IMR-90 (cell line): ENCODE measurements around the gene PRKD3. TPM values are rescaled to one million over a fixed set of nuclear protein-coding genes. Genes with fewer than 3 reads are reported as not detected.
A peak's percentile ranks its signal among the peaks of the same experiment; 100 is the strongest.

Experiments
- ATAC-seq: fragments of 200-7000 bp; cut with Tn5 transposase; 2 replicates; pipeline ENCODE4 v1.9.1; 2020; ENCODE audit warnings: low read depth, mild to moderate bottlenecking, moderate library complexity
- BruUV-seq: library from RNA; stranded (reverse); fragments of 400-500 nt; replicated peaks from 2 replicates; lab custom pipeline; 2021; lab: Mats Ljungman, UMichigan
- CTCF ChIA-PET: fragments of 300-600 bp; formaldehyde crosslinking; extraction: SDS; loops from one replicate; lab custom pipeline; 2021; ENCODE audit warnings: antibody characterized with exemption; lab: Yijun Ruan, JAX
- POLR2A ChIA-PET: fragments of 300-600 bp; sonication (Branson Sonifier 250); formaldehyde crosslinking; loops from one replicate; lab custom pipeline; 2022; ENCODE audit warnings: antibody characterized with exemption; ENCODE audit not compliant: unreplicated experiment; lab: Charles Lee
- DNase-seq: peaks from one replicate; pipeline ENCODE4 v3.0.0; 2013
- H2AFZ ChIP-seq: replicated peaks from 2 replicates; pipeline ENCODE3; 2013; ENCODE audit warnings: low read length, mild to moderate bottlenecking; ENCODE audit not compliant: poor library complexity
- H2AK5ac ChIP-seq: 2 replicates; pipeline ENCODE4 v1.6.1; 2013; ENCODE audit warnings: low read depth, low read length, inconsistent platforms
- H2AK9ac ChIP-seq: replicated peaks from 2 replicates; pipeline ENCODE3; 2013; ENCODE audit warnings: mild to moderate bottlenecking, low read depth, low read length, moderate library complexity; ENCODE audit not compliant: poor library complexity
- H2BK120ac ChIP-seq: 2 replicates; pipeline ENCODE4 v1.6.1; 2013; ENCODE audit warnings: low read depth, low read length, inconsistent platforms
- H2BK15ac ChIP-seq: 3 replicates; pipeline ENCODE4 v1.6.1; 2013; ENCODE audit warnings: low read depth, low read length, inconsistent platforms
- H2BK20ac ChIP-seq: 2 replicates; pipeline ENCODE4 v1.6.1; 2013; ENCODE audit warnings: low read depth, mild to moderate bottlenecking, inconsistent platforms, low read length, moderate library complexity
- H2BK5ac ChIP-seq: 2 replicates; pipeline ENCODE4 v1.6.1; 2013; ENCODE audit warnings: mild to moderate bottlenecking, low read depth, low read length, inconsistent platforms; ENCODE audit not compliant: poor library complexity, severe bottlenecking
- H3K14ac ChIP-seq: replicated peaks from 2 replicates; pipeline ENCODE4 v1.6.1; 2013; ENCODE audit warnings: low read depth, low read length, inconsistent platforms
- H3K18ac ChIP-seq: 2 replicates; pipeline ENCODE4 v1.6.1; 2013; ENCODE audit warnings: low read depth, low read length, control low read depth
- H3K23ac ChIP-seq: 2 replicates; pipeline ENCODE4 v1.6.1; 2013; ENCODE audit warnings: low read depth, low read length, inconsistent platforms
- H3K27ac ChIP-seq: 2 replicates; pipeline ENCODE4 v1.5.1; 2013; ENCODE audit warnings: mild to moderate bottlenecking, control low read depth, low read length; ENCODE audit not compliant: insufficient read depth
- H3K27me3 ChIP-seq: 2 replicates; pipeline ENCODE4 v1.6.1; 2013; ENCODE audit warnings: low read length; ENCODE audit not compliant: control insufficient read depth, insufficient read depth
- H3K36me3 ChIP-seq: 2 replicates; pipeline ENCODE4 v1.6.1; 2013; ENCODE audit warnings: low read length, mixed read lengths; ENCODE audit not compliant: control insufficient read depth, insufficient read depth
- H3K4ac ChIP-seq: 2 replicates; pipeline ENCODE4 v1.6.1; 2013; ENCODE audit warnings: low read depth, low read length, inconsistent platforms
- H3K4me1 ChIP-seq: 2 replicates; pipeline ENCODE4 v1.6.1; 2013; ENCODE audit warnings: low read length, mixed read lengths; ENCODE audit not compliant: control insufficient read depth, insufficient read depth
- H3K4me2 ChIP-seq: 2 replicates; pipeline ENCODE4 v1.6.1; 2013; ENCODE audit warnings: low read depth, mild to moderate bottlenecking, control low read depth, low read length, moderate library complexity
- H3K4me3 ChIP-seq: 2 replicates; pipeline ENCODE4 v1.5.1; 2013; ENCODE audit warnings: low read depth, mild to moderate bottlenecking, control low read depth, low read length, moderate library complexity; ENCODE audit not compliant: insufficient read depth
- H3K56ac ChIP-seq: 2 replicates; pipeline ENCODE4 v1.6.1; 2013; ENCODE audit warnings: low read length, inconsistent platforms; ENCODE audit not compliant: insufficient read depth; ENCODE audit errors: extremely low read depth
- H3K79me1 ChIP-seq, 2 experiments: 2 replicates each; pipeline ENCODE4 v1.6.1; 2013; ENCODE audit warnings: low read length in 2 of 2, inconsistent platforms in 1 of 2, low read depth in 1 of 2
- H3K9ac ChIP-seq: 2 replicates; pipeline ENCODE4 v1.6.1; 2013; ENCODE audit warnings: low read depth, low read length, control low read depth
- H3K9me1 ChIP-seq: 2 replicates; pipeline ENCODE4 v1.6.1; 2013; ENCODE audit warnings: low read length, inconsistent platforms; ENCODE audit not compliant: insufficient read depth
- H3K9me3 ChIP-seq: 2 replicates; pipeline ENCODE4 v1.6.1; 2013; ENCODE audit warnings: low read length; ENCODE audit not compliant: control insufficient read depth, insufficient read depth
- H4K20me1 ChIP-seq: 2 replicates; pipeline ENCODE4 v1.6.1; 2013; ENCODE audit warnings: low read length, inconsistent platforms; ENCODE audit not compliant: insufficient read depth
- H4K5ac ChIP-seq: 2 replicates; pipeline ENCODE4 v1.6.1; 2013; ENCODE audit warnings: mild to moderate bottlenecking, low read depth, low read length, control low read depth
- H4K8ac ChIP-seq, 2 experiments: 2 replicates each; pipeline ENCODE4 v1.6.1; 2013; ENCODE audit warnings: low read depth in 2 of 2, low read length in 2 of 2, control low read depth in 1 of 2, inconsistent platforms in 1 of 2
- H4K91ac ChIP-seq: 2 replicates; pipeline ENCODE4 v1.6.1; 2013; ENCODE audit warnings: low read depth, low read length, inconsistent platforms; ENCODE audit not compliant: insufficient read depth
- BHLHE40 ChIP-seq: fragments of 150-350 bp; IDR thresholded peaks from 2 replicates; pipeline ENCODE4 v1.6.1; 2016; ENCODE audit warnings: mild to moderate bottlenecking, low read depth, low read length
- CEBPB ChIP-seq: IDR thresholded peaks from 2 replicates; pipeline ENCODE4 v1.6.1; 2012; ENCODE audit warnings: low read depth, low read length, improper control_type of control experiment
- FOS ChIP-seq: fragments of 150-350 bp; IDR thresholded peaks from 2 replicates; pipeline ENCODE4 v1.6.1; 2016; ENCODE audit warnings: low read depth, low read length
- MAFK ChIP-seq: IDR thresholded peaks from 2 replicates; pipeline ENCODE4 v1.6.1; 2012; ENCODE audit warnings: low read depth, low read length, improper control_type of control experiment
- MAZ ChIP-seq: IDR thresholded peaks from 2 replicates; pipeline ENCODE4 v1.6.1; 2012; ENCODE audit warnings: low read depth, mild to moderate bottlenecking, low read length, improper control_type of control experiment, moderate library complexity, borderline replicate concordance
- MXI1 ChIP-seq: IDR thresholded peaks from 2 replicates; pipeline ENCODE4 v1.6.1; 2012; ENCODE audit warnings: low read depth, mild to moderate bottlenecking, low read length, moderate library complexity, borderline replicate concordance
- NFE2L2 ChIP-seq: fragments of 150-350 bp; IDR thresholded peaks from 2 replicates; pipeline ENCODE4 v1.6.1; 2016; ENCODE audit warnings: low read depth, mild to moderate bottlenecking, low read length
- POLR2A ChIP-seq: IDR thresholded peaks from 2 replicates; pipeline ENCODE4 v1.6.1; 2012; ENCODE audit warnings: mild to moderate bottlenecking, low read depth, low read length
- RAD21 ChIP-seq: IDR thresholded peaks from 2 replicates; pipeline ENCODE4 v1.6.1; 2012; ENCODE audit warnings: low read length, improper control_type of control experiment
- RCOR1 ChIP-seq: IDR thresholded peaks from 2 replicates; pipeline ENCODE4 v1.6.1; 2012; ENCODE audit warnings: mild to moderate bottlenecking, low read length, improper control_type of control experiment; ENCODE audit not compliant: insufficient replicate concordance
- RFX5 ChIP-seq: IDR thresholded peaks from 2 replicates; pipeline ENCODE4 v1.8.0; 2012; ENCODE audit warnings: low read depth, mild to moderate bottlenecking, low read length, moderate library complexity
- SMC3 ChIP-seq: fragments of 150-350 bp; IDR thresholded peaks from 2 replicates; pipeline ENCODE4 v1.6.1; 2016; ENCODE audit warnings: low read depth, mild to moderate bottlenecking, antibody characterized with exemption, low read length, moderate library complexity
- WGBS, 2 experiments: methylation state at CpG; one replicate each; pipeline versions ENCODE4 v1.1.5 to v1.1.7; 2013; ENCODE audit warnings: missing lambda C conversion rate in 2 of 2; ENCODE audit not compliant: insufficient read length in 1 of 2; ENCODE audit errors: extremely low coverage in 2 of 2; 5-methylcytosine and 5-hydroxymethylcytosine counted together
- dilution Hi-C: fragments of 300-500 bp; cut with HindIII; formaldehyde crosslinking; loops from one replicate; pipeline ENCODE4 v1.14.3; 2018; ENCODE audit warnings: low sequenced_read_pairs; ENCODE audit not compliant: unreplicated experiment
- in situ Hi-C: fragments of 300-500 bp; cut with MboI; formaldehyde crosslinking; loops from 3 replicates; pipeline ENCODE4 v1.14.3; 2019; ENCODE audit warnings: low sequenced_read_pairs, inconsistent platforms, mixed read lengths
- intact Hi-C: fragments of 100-400 bp; cut with micrococcal nuclease; formaldehyde crosslinking; loops from 2 replicates; pipeline ENCODE4 v1.10.0; 2022
- polyA plus RNA-seq, 3 experiments: library from polyadenylated mRNA; depleted of rRNA; stranded (reverse); fragments of >200 nt; gene quantifications; 2 replicates each; pipeline ENCODE4 v1.2.3, GENCODE V29; 2012; ENCODE audit warnings: low replicate concordance in 1 of 3
- total RNA-seq: library from RNA; depleted of rRNA; stranded (reverse); fragments of >200 nt; gene quantifications from 2 replicates; pipeline ENCODE4 v1.2.3, GENCODE V29; 2012
- TF ChIP-seq, protein P1 (sequence below): fragments of 150-350 bp; IDR thresholded peaks from 2 replicates; pipeline ENCODE4 v1.6.1; 2017; ENCODE audit warnings: mild to moderate bottlenecking, antibody characterized with exemption, low read length, low read depth
- TF ChIP-seq, protein P2 (sequence below): fragments of 150-350 bp; IDR thresholded peaks from 2 replicates; pipeline ENCODE4 v1.6.1; 2016; ENCODE audit warnings: low read depth, mild to moderate bottlenecking, low read length, moderate library complexity, borderline replicate concordance
- TF ChIP-seq, protein P3 (sequence below): conservative IDR thresholded peaks from 2 replicates; pipeline ENCODE4 v1.5.1; 2012; ENCODE audit warnings: mild to moderate bottlenecking, low read depth, low read length, improper control_type of control experiment

Gene PRKD3
- total and polyA plus RNA-seq, 2 of the 4 experiments (the other 2 are of a cell fraction): 15.8 to 46.4 TPM

DNA sequence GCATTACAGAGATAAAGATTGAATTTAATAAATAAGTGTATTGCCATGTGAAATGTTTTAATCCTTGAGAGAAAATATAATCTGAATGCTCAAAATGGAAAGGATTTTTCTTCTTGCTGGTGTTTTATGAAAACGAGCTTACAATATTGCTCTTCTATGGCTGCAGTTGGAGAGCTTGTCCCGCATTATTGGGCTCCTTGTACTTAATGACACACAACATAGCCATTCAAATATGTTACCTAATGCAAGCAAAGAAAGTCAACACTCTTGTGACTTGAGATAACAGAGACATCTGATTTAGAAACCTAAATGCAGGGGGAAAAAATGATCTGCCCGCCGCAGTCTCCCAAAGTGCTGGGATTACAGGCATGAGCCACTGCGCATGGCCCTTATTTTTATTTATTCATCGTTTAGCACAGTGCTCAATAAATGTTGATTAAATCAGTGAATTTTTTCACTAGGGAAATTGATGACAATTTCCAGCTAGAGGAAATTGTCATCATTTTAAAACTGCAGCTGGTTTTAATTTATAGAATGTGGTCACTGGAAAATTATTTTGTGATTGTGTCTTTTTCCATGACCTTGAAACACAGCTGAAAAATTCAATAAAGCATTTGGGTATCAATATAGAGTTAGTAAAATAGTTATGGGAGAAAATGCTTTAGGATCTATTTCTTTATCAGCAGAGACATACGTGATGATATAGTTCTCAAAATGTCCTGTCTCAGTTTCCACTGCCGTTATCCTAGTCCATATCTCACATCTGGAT is 2.4 kb upstream of the PRKD3 start:
- Histone ChIP-seq H2AK5ac (no peak overlapping the region), H3K36me3 (no peaks in the 10 kb centered on the region), H4K91ac (no peak overlapping the region), H3K79me1 (peaks cover 13 to 27% of the 10 kb centered on the region in 2 experiments), H3K4me2 (peak overlapping the region; percentile 38; the same call in 1 of the 2 replicates), H2BK120ac (no peak overlapping the region), H3K14ac (no peak overlapping the region), H2BK15ac (no peak overlapping the region), H3K9me3 (no peaks in the 10 kb centered on the region), H3K4ac (no peak overlapping the region), H3K4me3 (no peak overlapping the region), H3K9me1 (no peaks in the 10 kb centered on the region), H3K18ac (no peak overlapping the region), H4K5ac (no peak overlapping the region), H3K23ac (no peak overlapping the region), H3K4me1 (peaks cover 4% of the 10 kb centered on the region), H2AK9ac (no peak overlapping the region), H2AFZ (no peak overlapping the region), H3K27me3 (peaks cover 2% of the 10 kb centered on the region; the same call in 1 of the 2 replicates), H3K27ac (no peak overlapping the region), H3K9ac (no peak overlapping the region), H4K20me1 (peaks cover 9% of the 10 kb centered on the region; the same call in 1 of the 2 replicates), H2BK20ac (no peak overlapping the region), H2BK5ac (no peak overlapping the region), H4K8ac (peak overlapping the region in 1 of 2 experiments; percentile 50; a peak in 2 of 4 replicates), H3K56ac (no peak overlapping the region)
- ChIA-PET POLR2A (no interaction called here), CTCF (no interaction called here)
- in situ Hi-C loops (no loop called here), intact Hi-C loops (loop anchor here (2.0 to 10.0 kb wide), 2 partner anchors 60 to 162 kb away; no protein-coding TSS in a partner anchor), dilution Hi-C loops (no loop called here)
- WGBS, 2 experiments: 60% methylated on average over 1 of the region's 8 CpGs; no CpG with 5 or more reads in 1 of the 2 experiments
- no TSS peak for BruUV-seq
- DNase-seq: no peak
- ATAC-seq: no peak
- TF ChIP-seq MAFK: no peak
- TF ChIP-seq NFE2L2: no peak
- TF ChIP-seq RFX5: no peak
- no peak for TF ChIP-seq RCOR1
- TF ChIP-seq CEBPB: no peak
- no peak for TF ChIP-seq MAZ
- TF ChIP-seq POLR2A: no peak
- TF ChIP-seq, protein P1, sequence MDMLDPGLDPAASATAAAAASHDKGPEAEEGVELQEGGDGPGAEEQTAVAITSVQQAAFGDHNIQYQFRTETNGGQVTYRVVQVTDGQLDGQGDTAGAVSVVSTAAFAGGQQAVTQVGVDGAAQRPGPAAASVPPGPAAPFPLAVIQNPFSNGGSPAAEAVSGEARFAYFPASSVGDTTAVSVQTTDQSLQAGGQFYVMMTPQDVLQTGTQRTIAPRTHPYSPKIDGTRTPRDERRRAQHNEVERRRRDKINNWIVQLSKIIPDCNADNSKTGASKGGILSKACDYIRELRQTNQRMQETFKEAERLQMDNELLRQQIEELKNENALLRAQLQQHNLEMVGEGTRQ: no peak
- TF ChIP-seq SMC3: no peak
- TF ChIP-seq BHLHE40: no peak
- no peak for TF ChIP-seq MXI1
- no peak for TF ChIP-seq RAD21
- TF ChIP-seq, protein P2, sequence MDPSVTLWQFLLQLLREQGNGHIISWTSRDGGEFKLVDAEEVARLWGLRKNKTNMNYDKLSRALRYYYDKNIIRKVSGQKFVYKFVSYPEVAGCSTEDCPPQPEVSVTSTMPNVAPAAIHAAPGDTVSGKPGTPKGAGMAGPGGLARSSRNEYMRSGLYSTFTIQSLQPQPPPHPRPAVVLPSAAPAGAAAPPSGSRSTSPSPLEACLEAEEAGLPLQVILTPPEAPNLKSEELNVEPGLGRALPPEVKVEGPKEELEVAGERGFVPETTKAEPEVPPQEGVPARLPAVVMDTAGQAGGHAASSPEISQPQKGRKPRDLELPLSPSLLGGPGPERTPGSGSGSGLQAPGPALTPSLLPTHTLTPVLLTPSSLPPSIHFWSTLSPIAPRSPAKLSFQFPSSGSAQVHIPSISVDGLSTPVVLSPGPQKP: no peak
- TF ChIP-seq, protein P3, sequence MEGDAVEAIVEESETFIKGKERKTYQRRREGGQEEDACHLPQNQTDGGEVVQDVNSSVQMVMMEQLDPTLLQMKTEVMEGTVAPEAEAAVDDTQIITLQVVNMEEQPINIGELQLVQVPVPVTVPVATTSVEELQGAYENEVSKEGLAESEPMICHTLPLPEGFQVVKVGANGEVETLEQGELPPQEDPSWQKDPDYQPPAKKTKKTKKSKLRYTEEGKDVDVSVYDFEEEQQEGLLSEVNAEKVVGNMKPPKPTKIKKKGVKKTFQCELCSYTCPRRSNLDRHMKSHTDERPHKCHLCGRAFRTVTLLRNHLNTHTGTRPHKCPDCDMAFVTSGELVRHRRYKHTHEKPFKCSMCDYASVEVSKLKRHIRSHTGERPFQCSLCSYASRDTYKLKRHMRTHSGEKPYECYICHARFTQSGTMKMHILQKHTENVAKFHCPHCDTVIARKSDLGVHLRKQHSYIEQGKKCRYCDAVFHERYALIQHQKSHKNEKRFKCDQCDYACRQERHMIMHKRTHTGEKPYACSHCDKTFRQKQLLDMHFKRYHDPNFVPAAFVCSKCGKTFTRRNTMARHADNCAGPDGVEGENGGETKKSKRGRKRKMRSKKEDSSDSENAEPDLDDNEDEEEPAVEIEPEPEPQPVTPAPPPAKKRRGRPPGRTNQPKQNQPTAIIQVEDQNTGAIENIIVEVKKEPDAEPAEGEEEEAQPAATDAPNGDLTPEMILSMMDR: no peak
- no peak for TF ChIP-seq FOS
